Measurements from ENCODE around the gene SORL1. TPM values are rescaled to one million over a fixed set of nuclear protein-coding genes. Genes with fewer than 3 reads are reported as not detected.

The SORL1 gene
- total and polyA plus RNA-seq, 2 of the 8 experiments (the other 6 are each of a cell fraction or from before 2014, with no cell fraction given) = 38.1 to 65.5 TPM

DNA sequence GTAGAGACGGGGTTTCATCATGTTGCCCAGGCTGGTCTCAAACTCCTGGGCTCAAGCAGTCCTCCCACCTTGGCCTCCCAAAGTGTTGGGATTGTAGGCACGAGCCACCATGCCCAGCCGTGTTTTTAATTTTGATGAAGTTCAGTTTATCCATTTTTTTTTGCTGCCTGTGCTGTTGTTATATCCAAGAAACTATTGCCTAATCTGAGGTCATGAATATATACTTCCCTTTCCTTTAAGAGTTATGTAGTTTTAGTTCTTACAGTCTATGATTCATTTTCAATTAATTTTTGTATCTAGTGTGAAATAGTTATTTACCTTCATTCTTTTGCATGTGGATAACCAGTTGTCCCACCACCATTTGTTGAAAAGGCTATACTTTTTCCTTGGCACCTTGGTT is 50.9 kb downstream of the SORL1 start:
- Histone ChIP-seq H3K36me3 (ENCODE audit: control insufficient read depth in 2 of 4, insufficient read depth in 4 of 4, low read length in 3 of 4) (peaks cover 3 to 46% (median 19%) of the 10 kb centered on the region in 4 experiments; a peak in 5 of 8 replicates), H3K14ac (ENCODE audit: insufficient read length) (no peak overlapping the region), H4K91ac (replicated peaks; ENCODE audit: insufficient read length, low read length) (no peak overlapping the region), H3K79me2 (ENCODE audit: control insufficient read depth in 1 of 2, insufficient read depth in 2 of 2, low read length in 2 of 2) (peaks cover 0 to 5% of the 10 kb centered on the region in 2 experiments; a peak in 1 of 4 replicates), H2AFZ (ENCODE audit: low read length) (no peak overlapping the region), H2BK15ac (ENCODE audit: low read length) (no peak overlapping the region), H3K9me3 (ENCODE audit: insufficient read depth in 2 of 2, low read depth in 1 of 2, low read length in 1 of 2) (peaks cover 6 to 14% of the 10 kb centered on the region in 2 experiments), H4K20me1 (replicated peaks in 1 of 2; ENCODE audit: control insufficient read depth in 1 of 2, insufficient read depth in 2 of 2, low read length in 2 of 2) (no peaks in the 10 kb centered on the region), H3K4me3 (ENCODE audit: extremely low read depth in 1 of 4, insufficient read depth in 2 of 4, low read depth in 3 of 4, low read length in 4 of 4) (no peak overlapping the region), H3K79me1 (ENCODE audit: low read depth, low read length) (no peaks in the 10 kb centered on the region), H3K23ac (ENCODE audit: insufficient read length) (no peak overlapping the region), H4K5ac (ENCODE audit: insufficient read length, low read depth, low read length) (no peak overlapping the region), H3K27me3 (replicated peaks in 1 of 4; ENCODE audit: control insufficient read depth in 3 of 4, extremely low read depth in 1 of 4, insufficient read depth in 3 of 4, low read length in 3 of 4) (no peaks in the 10 kb centered on the region), H3K4me2 (ENCODE audit: insufficient read depth in 1 of 2, low read depth in 2 of 2, low read length in 2 of 2) (no peak overlapping the region), H2BK5ac (ENCODE audit: low read depth, low read length) (no peak overlapping the region), H2AK5ac (ENCODE audit: low read depth, low read length) (no peak overlapping the region), H3K23me2 (ENCODE audit: low read depth, low read length) (no peaks in the 10 kb centered on the region), H3K4me1 (replicated peaks in 1 of 4; ENCODE audit: control insufficient read depth in 3 of 4, insufficient read depth in 4 of 4, low read length in 3 of 4) (peaks cover 0 to 3% (median 0%) of the 10 kb centered on the region in 4 experiments; a peak in 2 of 7 replicates), H2BK20ac (ENCODE audit: low read length) (no peak overlapping the region), H2BK12ac (ENCODE audit: low read depth, low read length) (no peak overlapping the region), H3K4ac (replicated peaks; ENCODE audit: insufficient read length, low read depth, low read length) (no peak overlapping the region), H3K56ac (replicated peaks; ENCODE audit: insufficient read length, low read depth, low read length) (no peak overlapping the region), H3K18ac (ENCODE audit: extremely low read depth, low read length) (no peak overlapping the region), H4K8ac (ENCODE audit: extremely low read depth, insufficient read depth, low read length) (no peak overlapping the region), H3K9ac (replicated peaks in 1 of 4; ENCODE audit: extremely low read depth in 1 of 4, low read depth in 3 of 4, low read length in 3 of 4) (no peak overlapping the region), H3K27ac (ENCODE audit: low read depth, low read length) (no peak overlapping the region), H2BK120ac (replicated peaks; ENCODE audit: low read depth, low read length) (no peak overlapping the region)
- CTCF ChIA-PET (ENCODE audit: partially characterized antibody) = no interaction called here
- FAIRE-seq (no peak), DNase-seq (ENCODE audit: low read depth in 1 of 2, low spot score in 2 of 2) (no peak)
- TF ChIP-seq SRF (IDR thresholded peaks at IDR 0.05; ENCODE audit: low read depth, low read length) = no peak
- TF ChIP-seq EGR1 (IDR thresholded peaks at IDR 0.05; ENCODE audit: borderline replicate concordance, low read depth, low read length) = no peak
- TF ChIP-seq RBBP5 (IDR thresholded peaks at IDR 0.05; ENCODE audit: borderline replicate concordance, low read depth, low read length) = no peak
- no peak for TF ChIP-seq NRF1 (IDR thresholded peaks at IDR 0.05; ENCODE audit: low read depth, low read length)
- no peak for TF ChIP-seq BRCA1 (IDR thresholded peaks at IDR 0.05; ENCODE audit: low read depth, low read length)
- no peak for TF ChIP-seq POLR2AphosphoS5 (IDR thresholded peaks at IDR 0.05; ENCODE audit: low read depth, low read length)
- TF ChIP-seq JUND (IDR thresholded peaks at IDR 0.05; ENCODE audit: low read length) = no peak
- no peak for TF ChIP-seq FOSL1 (IDR thresholded peaks at IDR 0.05; ENCODE audit: insufficient read depth, low read depth, low read length)
- TF ChIP-seq TCF12 (IDR thresholded peaks at IDR 0.05; ENCODE audit: low read depth, low read length) = no peak
- no peak for TF ChIP-seq SAP30 (IDR thresholded peaks at IDR 0.05; ENCODE audit: insufficient read depth, insufficient replicate concordance, low read length)
- TF ChIP-seq SIX5 (IDR thresholded peaks at IDR 0.05; ENCODE audit: low read depth, low read length) = no peak
- no peak for TF ChIP-seq PHF8 (conservative IDR thresholded peaks at IDR 0.05; ENCODE audit: low read depth, low read length)
- TF ChIP-seq CBX5 (IDR thresholded peaks at IDR 0.05; ENCODE audit: low read depth, low read length) = no peak
- no peak for TF ChIP-seq RXRA (IDR thresholded peaks at IDR 0.05; ENCODE audit: insufficient read depth, low read depth, low read length)
- TF ChIP-seq CHD2 (IDR thresholded peaks at IDR 0.05; ENCODE audit: low read length) = no peak
- no peak for TF ChIP-seq EP300 (IDR thresholded peaks at IDR 0.05; ENCODE audit: borderline replicate concordance in 1 of 2, low read depth in 2 of 2, low read length in 2 of 2)
- POLR2A ChIA-PET (ENCODE audit: partially characterized antibody) = no interaction called here
- 76% methylated on average over 3 of the region's 3 CpGs; no CpG with 5 or more reads in 1 of the 2 experiments for WGBS, 2 experiments (ENCODE audit: extremely low coverage in 1 of 2, insufficient coverage in 1 of 2, insufficient read length in 1 of 2, insufficient replicate concordance in 2 of 2, low coverage in 1 of 2, low lambda C conversion rate in 2 of 2, missing lambda C conversion rate in 1 of 2)

Data from H1 (cell line).